ENCODE data around the gene CT45A9.
"Not testable (repeated sequence)": the region's sequence is repeated elsewhere in the genome, so short reads cannot be mapped to it uniquely, and the experiment has no call there.

Gene CT45A9, protein sequence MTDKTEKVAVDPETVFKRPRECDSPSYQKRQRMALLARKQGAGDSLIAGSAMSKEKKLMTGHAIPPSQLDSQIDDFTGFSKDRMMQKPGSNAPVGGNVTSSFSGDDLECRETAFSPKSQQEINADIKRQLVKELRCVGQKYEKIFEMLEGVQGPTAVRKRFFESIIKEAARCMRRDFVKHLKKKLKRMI

DNA sequence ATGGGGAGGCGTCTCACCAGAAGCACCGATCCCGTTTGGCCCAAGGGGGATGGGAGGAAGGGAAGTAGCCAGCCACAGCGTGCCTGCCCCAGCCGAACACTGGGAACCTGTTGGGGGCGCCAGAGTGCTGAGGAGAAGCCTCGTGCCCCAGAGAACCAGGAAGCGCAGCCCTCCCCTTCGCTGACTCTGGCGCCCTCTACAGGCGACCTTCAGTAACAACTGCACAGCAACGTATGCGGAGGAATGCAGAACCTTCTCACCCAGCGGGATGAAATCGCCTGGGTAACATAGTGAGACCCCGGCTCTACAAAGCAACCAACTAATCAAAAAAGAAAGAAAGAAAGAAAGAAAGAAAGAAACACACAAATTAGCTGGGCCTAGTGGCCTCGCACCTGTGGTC is at the start of gene CT45A9:
TSS of gene CT45A9 (minus strand) at position 101 of the 400 bp plus-strand sequence. CDS start 3,751 bp downstream, outside the sequence.
- not testable (repeated sequence) for DNase-seq (ENCODE audit: low read depth); H3K4me3 ChIP-seq (ENCODE audit: low read depth, low read length)

DNA sequence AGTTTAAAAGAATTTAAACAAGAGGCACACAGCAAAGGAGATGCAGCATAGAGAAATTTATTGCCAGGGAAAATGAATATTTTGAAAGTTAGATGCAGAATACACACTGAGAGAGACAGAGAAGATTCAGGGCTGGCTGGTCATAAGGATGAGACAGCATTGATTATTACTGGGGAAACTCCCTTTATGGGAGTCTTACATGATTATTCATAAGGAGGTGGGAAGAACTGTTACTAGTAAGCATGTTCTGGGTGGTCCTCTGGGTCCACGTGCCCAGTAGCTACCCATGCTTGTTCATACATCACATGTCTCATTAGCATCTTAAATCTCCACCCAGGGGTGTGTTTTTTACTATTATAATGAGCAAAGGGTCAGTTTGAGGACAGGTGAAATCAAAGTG is 48.9 kb upstream of the CT45A9 start:
- not testable (repeated sequence) for DNase-seq (ENCODE audit: low read depth); H3K4me3 ChIP-seq (ENCODE audit: low read depth, low read length)

DNA sequence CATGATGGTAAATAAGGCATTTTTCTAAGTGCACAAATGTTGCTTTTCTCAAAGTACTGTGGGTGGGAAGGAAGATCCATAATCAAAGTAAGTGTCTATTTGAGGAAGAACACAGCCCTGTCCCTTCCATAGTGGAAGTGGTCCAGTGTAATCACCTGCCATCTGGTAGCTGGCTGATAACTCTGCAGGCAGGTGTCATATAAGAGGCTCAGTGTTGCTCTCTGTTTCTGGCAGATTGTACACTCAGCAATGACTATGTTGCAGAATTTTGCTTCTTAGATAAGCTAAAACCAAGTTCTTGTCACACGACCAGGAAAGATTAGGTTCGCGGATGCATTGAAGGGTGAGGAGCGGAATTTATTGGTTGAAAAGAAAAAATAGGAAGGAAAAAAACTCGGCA is 42.8 kb upstream of the CT45A9 start:
- TF ChIP-seq, protein P1, sequence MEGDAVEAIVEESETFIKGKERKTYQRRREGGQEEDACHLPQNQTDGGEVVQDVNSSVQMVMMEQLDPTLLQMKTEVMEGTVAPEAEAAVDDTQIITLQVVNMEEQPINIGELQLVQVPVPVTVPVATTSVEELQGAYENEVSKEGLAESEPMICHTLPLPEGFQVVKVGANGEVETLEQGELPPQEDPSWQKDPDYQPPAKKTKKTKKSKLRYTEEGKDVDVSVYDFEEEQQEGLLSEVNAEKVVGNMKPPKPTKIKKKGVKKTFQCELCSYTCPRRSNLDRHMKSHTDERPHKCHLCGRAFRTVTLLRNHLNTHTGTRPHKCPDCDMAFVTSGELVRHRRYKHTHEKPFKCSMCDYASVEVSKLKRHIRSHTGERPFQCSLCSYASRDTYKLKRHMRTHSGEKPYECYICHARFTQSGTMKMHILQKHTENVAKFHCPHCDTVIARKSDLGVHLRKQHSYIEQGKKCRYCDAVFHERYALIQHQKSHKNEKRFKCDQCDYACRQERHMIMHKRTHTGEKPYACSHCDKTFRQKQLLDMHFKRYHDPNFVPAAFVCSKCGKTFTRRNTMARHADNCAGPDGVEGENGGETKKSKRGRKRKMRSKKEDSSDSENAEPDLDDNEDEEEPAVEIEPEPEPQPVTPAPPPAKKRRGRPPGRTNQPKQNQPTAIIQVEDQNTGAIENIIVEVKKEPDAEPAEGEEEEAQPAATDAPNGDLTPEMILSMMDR (IDR thresholded peaks at IDR 0.05; ENCODE audit: control insufficient read depth, extremely low read depth, insufficient read depth), result no peak
- H3K4me3 ChIP-seq (ENCODE audit: low read depth, low read length), result no peak overlapping the region
- no peak for DNase-seq (ENCODE audit: low read depth)

DNA sequence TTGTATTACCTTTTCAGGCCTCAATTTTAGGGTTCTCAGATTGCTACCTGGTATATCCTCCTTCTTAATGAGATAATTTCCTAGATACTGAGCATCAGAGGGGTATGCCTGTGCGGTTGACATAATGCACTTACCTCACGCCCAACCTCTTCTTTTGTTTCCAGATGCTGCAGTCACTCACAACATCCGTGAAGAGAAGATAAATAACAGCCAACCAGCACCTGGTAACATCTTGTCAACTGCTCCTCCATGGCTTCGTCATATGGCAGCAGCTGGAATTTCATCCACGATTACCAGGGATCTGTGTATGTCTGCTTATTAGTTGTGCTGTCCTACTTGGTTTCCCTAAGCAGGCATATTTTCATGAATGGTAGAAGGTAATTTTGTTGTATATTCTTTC is 38.6 kb upstream of the CT45A9 start:
- DNase-seq (ENCODE audit: low read depth), result no peak
- H3K4me3 ChIP-seq (ENCODE audit: low read depth, low read length), result no peak overlapping the region
- TF ChIP-seq, protein P1 (IDR thresholded peaks at IDR 0.05; ENCODE audit: control insufficient read depth, extremely low read depth, insufficient read depth), result no peak

DNA sequence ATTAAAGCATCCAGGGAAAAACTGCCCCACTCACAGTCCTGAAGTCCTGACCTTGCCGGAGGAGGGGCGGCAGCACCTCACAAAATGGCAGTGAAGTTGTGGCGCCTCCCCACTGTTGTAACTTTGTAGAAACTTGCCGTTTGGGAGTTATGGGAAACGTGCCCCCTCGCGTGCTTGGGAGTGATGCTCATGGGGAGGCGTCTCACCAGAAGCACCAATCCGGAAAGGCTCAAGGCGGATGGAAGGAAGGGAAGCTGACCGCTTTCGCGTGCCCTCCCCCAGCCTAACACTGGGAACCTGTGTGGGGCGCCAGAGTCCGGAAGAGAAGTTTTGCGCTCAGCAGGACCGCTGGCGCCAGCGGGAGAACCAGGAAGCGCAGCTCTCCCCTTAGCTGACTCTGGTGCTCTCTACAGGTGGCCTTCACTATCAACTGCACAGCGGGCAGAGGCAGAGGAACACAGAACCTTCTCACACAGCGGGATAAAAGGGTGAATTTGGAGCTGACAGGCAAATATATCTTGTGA is 21.7 kb upstream of the CT45A9 start, which contains the start of the genes CT45A10 and SAGE1:
TSS of gene CT45A10 (minus strand) at position 151 of the 524 bp plus-strand sequence. CDS start 8,100 bp downstream, outside the sequence.
TSS of gene SAGE1 (plus strand) at position 423 of the 524 bp plus-strand sequence. CDS start 2,527 bp downstream, outside the sequence.
- H3K4me3 ChIP-seq (ENCODE audit: low read depth, low read length), result no peak within 1 kb of the TSS
- TF ChIP-seq, protein P1 (IDR thresholded peaks at IDR 0.05; ENCODE audit: control insufficient read depth, extremely low read depth, insufficient read depth), result no peak
- no peak for DNase-seq (ENCODE audit: low read depth)

DNA sequence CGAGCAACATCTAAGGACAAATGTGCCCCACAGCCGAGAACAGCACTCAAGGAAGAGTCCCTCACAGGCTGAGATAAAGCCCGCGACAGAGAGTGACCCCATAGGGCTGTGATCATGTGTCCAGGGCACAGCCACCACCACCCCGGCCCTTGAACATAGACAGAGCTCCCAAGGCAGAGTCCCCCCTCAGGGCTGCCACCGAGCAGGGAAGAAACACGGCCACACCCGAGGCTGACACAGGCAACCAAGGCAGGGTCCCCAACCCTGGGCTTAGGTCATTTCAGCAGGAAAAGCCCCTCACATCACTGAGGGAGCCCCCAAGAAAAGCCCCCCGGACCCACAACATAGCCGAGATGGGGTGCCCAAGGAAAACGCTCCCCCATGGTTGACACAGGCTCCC is 21.2 kb upstream of the CT45A9 start:
- TF ChIP-seq, protein P1 (IDR thresholded peaks at IDR 0.05; ENCODE audit: control insufficient read depth, extremely low read depth, insufficient read depth), result no peak
- no peak overlapping the region for H3K4me3 ChIP-seq (ENCODE audit: low read depth, low read length)
- DNase-seq (ENCODE audit: low read depth), result no peak

DNA sequence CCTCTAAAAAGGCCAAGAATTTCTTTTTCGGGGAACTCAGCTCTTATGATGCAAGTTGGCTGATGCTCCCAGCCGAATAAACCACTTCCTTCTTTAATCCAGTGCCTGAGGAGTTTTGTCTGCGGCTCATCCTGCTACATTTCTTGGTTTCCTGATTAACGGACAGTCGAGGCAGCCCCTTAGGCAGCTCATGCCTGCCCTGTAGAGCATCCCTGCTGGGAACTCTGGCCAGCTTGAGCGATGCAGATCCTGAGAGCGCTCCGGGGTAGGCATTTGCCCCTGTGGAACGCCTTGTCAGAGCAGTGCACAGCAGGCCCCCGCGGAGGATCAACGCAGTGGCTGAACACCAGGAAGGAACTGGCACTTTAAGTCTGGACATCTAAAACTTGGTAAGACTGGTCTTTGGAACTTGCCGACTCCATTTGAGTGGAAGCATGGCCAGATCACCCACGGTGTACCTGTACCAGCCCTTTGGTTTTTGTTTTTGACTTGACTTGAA is 18.5 kb upstream of the CT45A9 start:
- TF ChIP-seq, protein P1 (IDR thresholded peaks at IDR 0.05; ENCODE audit: control insufficient read depth, extremely low read depth, insufficient read depth), result no peak
- H3K4me3 ChIP-seq (ENCODE audit: low read depth, low read length), result no peak overlapping the region
- no peak for DNase-seq (ENCODE audit: low read depth)

DNA sequence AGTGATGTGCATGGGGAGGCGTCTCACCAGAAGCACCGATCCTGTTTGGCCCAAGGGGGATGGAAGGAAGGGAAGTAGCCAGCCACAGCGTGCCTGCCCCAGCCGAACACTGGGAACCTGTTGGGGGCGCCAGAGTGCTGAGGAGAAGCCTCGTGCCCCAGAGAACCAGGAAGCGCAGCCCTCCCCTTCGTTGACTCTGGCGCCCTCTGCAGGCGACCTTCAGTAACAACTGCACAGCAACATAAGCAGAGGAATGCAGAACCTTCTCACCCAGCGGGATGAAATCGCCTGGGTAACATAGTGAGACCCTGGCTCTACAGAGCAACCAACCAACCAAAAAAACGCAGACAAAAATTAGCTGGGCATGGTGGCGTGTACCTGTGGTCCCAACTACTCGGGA is 17.4 kb upstream of the CT45A9 start:
- DNase-seq (ENCODE audit: low read depth); H3K4me3 ChIP-seq (ENCODE audit: low read depth, low read length): not testable (repeated sequence)
- TF ChIP-seq, protein P1 (IDR thresholded peaks at IDR 0.05; ENCODE audit: control insufficient read depth, extremely low read depth, insufficient read depth), result peak; percentile 51

DNA sequence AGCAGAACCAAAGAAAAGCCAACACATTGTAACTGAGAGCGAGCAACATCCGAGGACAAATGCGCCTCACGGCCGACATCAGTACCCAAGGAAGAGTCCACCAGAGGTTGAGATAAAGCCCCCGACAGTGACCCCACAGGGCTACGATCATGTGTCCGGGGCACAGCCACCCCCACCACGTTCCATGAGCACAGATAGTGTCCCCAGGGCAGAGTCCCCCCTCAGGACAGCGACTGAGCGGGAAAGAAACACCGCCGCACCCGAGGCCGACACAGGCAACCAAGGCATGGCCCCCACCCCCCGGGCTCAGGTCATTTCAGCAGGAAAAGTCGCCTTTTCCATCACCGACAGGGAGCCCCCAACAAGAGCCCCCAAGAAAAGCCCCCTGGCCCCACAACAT is 16.6 kb upstream of the CT45A9 start:
- not testable (repeated sequence) for H3K4me3 ChIP-seq (ENCODE audit: low read depth, low read length); DNase-seq (ENCODE audit: low read depth)

DNA sequence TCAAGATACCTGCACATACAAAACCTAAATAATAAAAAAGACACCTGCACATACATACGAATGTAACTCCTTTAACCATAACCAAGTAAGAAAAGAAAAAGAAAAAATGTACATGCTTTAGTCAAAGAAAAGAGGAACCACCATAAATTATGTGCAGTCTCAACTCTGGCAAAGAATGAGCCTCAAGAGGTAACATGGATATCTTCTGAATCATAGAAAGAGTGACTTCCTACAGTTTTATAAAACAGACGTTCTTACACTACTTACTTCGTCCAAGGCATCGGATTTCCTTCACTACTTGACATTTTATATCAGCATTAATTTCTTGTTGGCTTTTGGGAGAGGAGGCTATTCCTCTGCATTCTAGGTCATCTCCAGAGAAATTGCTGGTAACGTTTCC is 11.1 kb upstream of the CT45A9 start:
- not testable (repeated sequence) for H3K4me3 ChIP-seq (ENCODE audit: low read depth, low read length); DNase-seq (ENCODE audit: low read depth)

DNA sequence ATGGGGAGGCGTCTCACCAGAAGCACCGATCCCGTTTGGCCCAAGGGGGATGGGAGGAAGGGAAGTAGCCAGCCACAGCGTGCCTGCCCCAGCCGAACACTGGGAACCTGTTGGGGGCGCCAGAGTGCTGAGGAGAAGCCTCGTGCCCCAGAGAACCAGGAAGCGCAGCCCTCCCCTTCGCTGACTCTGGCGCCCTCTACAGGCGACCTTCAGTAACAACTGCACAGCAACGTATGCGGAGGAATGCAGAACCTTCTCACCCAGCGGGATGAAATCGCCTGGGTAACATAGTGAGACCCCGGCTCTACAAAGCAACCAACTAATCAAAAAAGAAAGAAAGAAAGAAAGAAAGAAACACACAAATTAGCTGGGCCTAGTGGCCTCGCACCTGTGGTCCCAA is 17.2 kb downstream of the CT45A9 start, which contains the start of gene CT45A8:
TSS of gene CT45A8 (minus strand) at position 101 of the 400 bp plus-strand sequence. CDS start 3,755 bp downstream, outside the sequence.
- DNase-seq (ENCODE audit: low read depth), result not testable (repeated sequence)

More for the DNA sequence above, 17.2 kb downstream of the CT45A9 start, which contains the start of gene CT45A8:
- not testable (repeated sequence) for H3K4me3 ChIP-seq (ENCODE audit: low read depth, low read length)
